Left ventricle myocardium inferior (tissue), 1 donor: ENCODE results near the gene PRM3. TPM values are rescaled to one million over a fixed set of nuclear protein-coding genes. Genes with fewer than 3 reads are reported as not detected.

Source experiments
- DNase-seq: peaks from one replicate; pipeline ENCODE4 v3.0.0-alpha.2; 2020
- H3K27ac ChIP-seq: fragments of 200-600 bp; replicated peaks from 2 replicates; pipeline ENCODE4 v1.8.0; 2021
- H3K27me3 ChIP-seq: fragments of 200-600 bp; 2 replicates; pipeline ENCODE4 v1.8.0; 2021; ENCODE audit warnings: low read depth
- H3K36me3 ChIP-seq: fragments of 200-600 bp; 2 replicates; pipeline ENCODE4 v1.8.0; 2021
- H3K4me1 ChIP-seq: fragments of 200-600 bp; 2 replicates; pipeline ENCODE4 v1.8.0; 2021
- H3K4me3 ChIP-seq: fragments of 200-600 bp; 2 replicates; pipeline ENCODE4 v1.8.0; 2021; ENCODE audit warnings: mild to moderate bottlenecking, moderate library complexity
- H3K9me3 ChIP-seq: fragments of 200-600 bp; replicated peaks from 2 replicates; pipeline ENCODE4 v1.8.0; 2021
- intact Hi-C: fragments of 100-400 bp; cut with micrococcal nuclease; formaldehyde crosslinking; loops from one replicate; pipeline ENCODE4 v1.11.0; 2022
- total RNA-seq: library from RNA; stranded (reverse); fragmentation: NEBNext Ultra II Directional; extraction: Animal tissue kit (Norgen Biotek cat#: 25700); gene quantifications from one replicate; pipeline ENCODE4 v1.2.1, GENCODE V29; 2021
- TF ChIP-seq, protein P1 (sequence below): fragments of 200-600 bp; IDR thresholded peaks from 2 replicates; pipeline ENCODE4 v1.8.0; 2021; ENCODE audit warnings: antibody characterized with exemption, mild to moderate bottlenecking, borderline replicate concordance
- donor health status: DM: no; HTN: yes; CAD: no; lungs with severe emphysema.

Gene PRM3
- total RNA-seq, 1 donor from 2014 or later, result not detected

- H3K36me3 ChIP-seq, result no peaks in the 10 kb centered on the region
- H3K27ac ChIP-seq, result no peak within 1 kb of the TSS
- no peak for DNase-seq
- no peaks in the 10 kb centered on the region for H3K9me3 ChIP-seq
- no peak within 1 kb of the TSS for H3K4me3 ChIP-seq
- intact Hi-C loops, result no loop called here
- TF ChIP-seq, protein P1, sequence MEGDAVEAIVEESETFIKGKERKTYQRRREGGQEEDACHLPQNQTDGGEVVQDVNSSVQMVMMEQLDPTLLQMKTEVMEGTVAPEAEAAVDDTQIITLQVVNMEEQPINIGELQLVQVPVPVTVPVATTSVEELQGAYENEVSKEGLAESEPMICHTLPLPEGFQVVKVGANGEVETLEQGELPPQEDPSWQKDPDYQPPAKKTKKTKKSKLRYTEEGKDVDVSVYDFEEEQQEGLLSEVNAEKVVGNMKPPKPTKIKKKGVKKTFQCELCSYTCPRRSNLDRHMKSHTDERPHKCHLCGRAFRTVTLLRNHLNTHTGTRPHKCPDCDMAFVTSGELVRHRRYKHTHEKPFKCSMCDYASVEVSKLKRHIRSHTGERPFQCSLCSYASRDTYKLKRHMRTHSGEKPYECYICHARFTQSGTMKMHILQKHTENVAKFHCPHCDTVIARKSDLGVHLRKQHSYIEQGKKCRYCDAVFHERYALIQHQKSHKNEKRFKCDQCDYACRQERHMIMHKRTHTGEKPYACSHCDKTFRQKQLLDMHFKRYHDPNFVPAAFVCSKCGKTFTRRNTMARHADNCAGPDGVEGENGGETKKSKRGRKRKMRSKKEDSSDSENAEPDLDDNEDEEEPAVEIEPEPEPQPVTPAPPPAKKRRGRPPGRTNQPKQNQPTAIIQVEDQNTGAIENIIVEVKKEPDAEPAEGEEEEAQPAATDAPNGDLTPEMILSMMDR, result no peak
- no peaks in the 10 kb centered on the region for H3K4me1 ChIP-seq
- H3K27me3 ChIP-seq, result peaks cover 7% of the 10 kb centered on the region
Observed at GRCh38 chr16:11276143-11276895, 2.9 kb upstream of the PRM3 start, which contains the start of gene PRM2. Gene PRM2 (minus strand): TSS chr16:11276480. CDS start chr16:11276370, 110 bp downstream.

DNA sequence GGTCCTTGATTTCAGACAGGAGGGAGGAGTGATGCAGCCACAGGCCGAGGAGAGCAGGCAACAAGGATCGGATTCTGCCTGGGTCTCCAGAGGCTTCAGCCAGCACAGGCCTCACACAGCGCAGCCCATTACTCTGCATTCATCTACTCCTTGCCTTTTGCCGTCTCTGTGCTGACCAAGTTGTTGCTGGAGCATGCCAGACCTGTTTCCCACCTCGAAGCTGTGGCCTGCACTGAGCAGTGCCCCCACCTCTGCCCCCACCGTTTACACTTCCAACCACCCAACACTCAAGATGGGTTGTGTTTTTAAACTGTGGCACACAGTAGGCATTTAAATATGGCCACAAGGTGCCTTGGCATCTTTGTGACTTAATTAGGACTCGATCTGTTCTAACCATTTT is 1.5 kb upstream of the PRM3 start:
- H3K27ac ChIP-seq, result no peak overlapping the region
- TF ChIP-seq, protein P1, result no peak
- no peaks in the 10 kb centered on the region for H3K9me3 ChIP-seq
- H3K4me1 ChIP-seq, result no peaks in the 10 kb centered on the region
- peaks cover 7% of the 10 kb centered on the region for H3K27me3 ChIP-seq
- no peaks in the 10 kb centered on the region for H3K36me3 ChIP-seq
- no peak for DNase-seq
- H3K4me3 ChIP-seq, result no peak overlapping the region
- intact Hi-C loops, result no loop called here

GRCh38 chr16:11273721-11274324 is 394 bp upstream of the PRM3 start:
- intact Hi-C loops, result no loop called here
- DNase-seq, result no peak
- Histone ChIP-seq H3K4me1 (no peaks in the 10 kb centered on the region), H3K27me3 (peaks cover 7% of the 10 kb centered on the region), H3K36me3 (no peaks in the 10 kb centered on the region), H3K9me3 (no peaks in the 10 kb centered on the region), H3K4me3 (no peak overlapping the region), H3K27ac (no peak overlapping the region)
- TF ChIP-seq, protein P1, result no peak

- intact Hi-C loops, result no loop called here
- DNase-seq, result no peak
- TF ChIP-seq, protein P1, result no peak
- H3K36me3 ChIP-seq, result no peaks in the 10 kb centered on the region
- no peak overlapping the region for H3K4me3 ChIP-seq
- no peaks in the 10 kb centered on the region for H3K4me1 ChIP-seq
- H3K9me3 ChIP-seq, result no peaks in the 10 kb centered on the region
- H3K27ac ChIP-seq, result no peak overlapping the region
- H3K27me3 ChIP-seq, result peaks cover 6% of the 10 kb centered on the region
Observed at GRCh38 chr16:11272484-11272883, 945 bp downstream of the PRM3 start.

GRCh38 chr16:11271610-11272009 is 1.8 kb downstream of the PRM3 start:
- no peak overlapping the region for H3K27ac ChIP-seq
- no peak for DNase-seq
- H3K27me3 ChIP-seq, result no peaks in the 10 kb centered on the region
- intact Hi-C loops, result no loop called here
- TF ChIP-seq, protein P1, result no peak
- no peaks in the 10 kb centered on the region for H3K9me3 ChIP-seq
- H3K4me1 ChIP-seq, result no peaks in the 10 kb centered on the region
- H3K4me3 ChIP-seq, result no peak overlapping the region
- no peaks in the 10 kb centered on the region for H3K36me3 ChIP-seq
